ENCODE results near the gene SERPINA4.

SERPINA4 gene, protein sequence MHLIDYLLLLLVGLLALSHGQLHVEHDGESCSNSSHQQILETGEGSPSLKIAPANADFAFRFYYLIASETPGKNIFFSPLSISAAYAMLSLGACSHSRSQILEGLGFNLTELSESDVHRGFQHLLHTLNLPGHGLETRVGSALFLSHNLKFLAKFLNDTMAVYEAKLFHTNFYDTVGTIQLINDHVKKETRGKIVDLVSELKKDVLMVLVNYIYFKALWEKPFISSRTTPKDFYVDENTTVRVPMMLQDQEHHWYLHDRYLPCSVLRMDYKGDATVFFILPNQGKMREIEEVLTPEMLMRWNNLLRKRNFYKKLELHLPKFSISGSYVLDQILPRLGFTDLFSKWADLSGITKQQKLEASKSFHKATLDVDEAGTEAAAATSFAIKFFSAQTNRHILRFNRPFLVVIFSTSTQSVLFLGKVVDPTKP

DNA sequence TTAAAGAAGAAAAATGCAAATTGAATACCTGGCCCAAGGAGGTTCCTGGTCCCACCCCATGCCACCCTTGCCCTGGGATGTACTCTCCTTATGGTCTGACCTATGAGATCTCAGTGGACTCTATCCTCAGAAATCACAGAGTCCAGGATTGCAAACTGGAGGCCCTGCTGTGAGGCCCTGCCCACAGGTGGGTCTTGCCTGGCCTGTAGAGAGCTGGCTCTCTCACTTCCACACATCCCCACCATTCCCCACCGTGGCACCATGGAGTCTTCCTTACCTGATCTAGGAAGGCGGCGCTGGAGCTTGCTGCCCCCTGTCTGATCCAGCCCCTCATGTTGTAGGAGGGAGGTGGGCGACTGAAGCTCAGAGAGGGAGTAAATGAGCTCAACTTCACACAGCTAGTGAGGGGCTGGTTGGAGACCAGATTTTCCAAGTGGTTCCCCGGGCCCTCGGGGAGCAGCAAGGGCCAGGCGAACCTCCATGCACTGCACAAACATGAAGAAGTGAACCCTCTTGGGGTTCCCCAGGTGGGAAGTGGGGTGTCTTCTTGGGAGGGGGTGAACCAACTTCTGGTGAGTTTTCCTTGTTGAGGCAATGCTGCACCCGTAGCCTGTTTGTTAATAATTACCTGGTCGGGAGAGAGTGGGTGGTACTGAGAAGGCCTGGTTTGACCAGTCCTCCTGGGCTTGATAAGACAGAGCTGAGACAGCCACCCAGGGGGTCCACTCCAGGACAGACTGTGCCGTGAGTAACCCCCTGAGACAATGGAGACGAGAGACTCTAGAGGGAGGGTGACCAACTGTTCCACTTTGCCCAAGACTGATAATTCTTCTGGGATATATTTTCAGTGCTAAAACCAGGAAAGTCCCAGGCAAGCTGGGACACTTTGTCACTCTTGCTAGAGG is at the start of gene SERPINA4:
Gene SERPINA4, plus strand, starts transcription at position 692 of the 905 bp plus-strand sequence. CDS start 2,041 bp downstream, outside the sequence.
- no peak for DNase-seq

DNA sequence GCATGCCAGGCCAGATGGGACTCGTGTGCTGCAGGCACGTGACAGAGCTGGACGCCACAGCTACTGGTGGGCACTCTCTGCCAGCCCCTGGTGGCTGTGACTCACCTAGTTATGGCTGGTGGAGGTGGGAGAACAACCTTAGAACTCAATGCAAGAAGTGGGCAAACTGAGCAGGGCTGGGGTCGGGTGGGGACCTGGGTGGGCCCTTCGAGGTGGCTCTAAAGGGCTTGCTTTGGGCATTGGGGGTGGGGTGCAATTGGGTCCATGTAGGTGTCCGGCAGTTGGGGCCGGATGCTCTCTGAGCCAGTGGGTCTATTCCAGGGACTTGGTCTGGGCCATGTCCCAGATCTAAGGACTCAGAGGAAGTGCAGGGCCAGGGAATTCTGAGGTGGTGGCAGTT is 46.9 kb upstream of the SERPINA4 start:
- no peak for DNase-seq

DNA sequence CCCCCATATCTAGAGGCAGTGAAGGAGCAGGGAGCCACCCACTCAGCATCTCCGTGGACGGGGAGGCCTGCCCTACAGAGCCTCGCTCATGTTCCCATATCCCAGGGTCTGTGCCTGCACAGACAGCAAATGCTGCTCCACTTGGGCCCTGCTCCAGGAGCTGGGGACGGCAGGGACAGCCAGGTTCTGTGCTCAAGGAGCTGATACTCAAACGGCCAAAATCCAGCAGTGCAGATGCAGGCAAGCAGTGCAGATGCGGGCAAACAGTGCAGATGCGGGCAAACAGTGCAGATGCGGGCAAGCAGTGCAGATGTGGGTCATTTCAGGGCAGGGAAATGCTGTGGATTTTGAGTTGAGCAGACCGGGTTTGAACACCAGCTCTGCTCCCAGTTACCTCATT is 45.8 kb upstream of the SERPINA4 start:
- DNase-seq = no peak

DNA sequence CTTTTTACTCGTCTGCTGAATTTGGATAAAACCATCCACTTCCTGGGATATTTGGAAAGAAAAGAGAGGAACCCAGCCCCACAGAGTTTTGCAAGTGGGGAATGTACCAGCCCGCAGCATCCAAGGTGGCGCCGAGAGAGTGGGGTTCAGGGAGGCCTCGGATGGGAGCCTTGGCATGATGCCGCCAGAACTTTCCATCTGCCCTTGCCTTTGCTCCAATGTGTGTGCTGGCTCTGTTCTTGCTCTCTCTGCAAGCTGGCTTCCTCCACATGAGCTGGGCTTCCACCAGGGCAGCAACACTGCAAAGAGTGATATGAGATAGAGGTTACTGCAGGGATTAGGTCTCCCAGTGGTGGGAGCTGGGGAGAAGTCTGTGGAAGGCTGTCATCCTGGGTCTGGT is 45.4 kb upstream of the SERPINA4 start:
- DNase-seq = no peak

DNA sequence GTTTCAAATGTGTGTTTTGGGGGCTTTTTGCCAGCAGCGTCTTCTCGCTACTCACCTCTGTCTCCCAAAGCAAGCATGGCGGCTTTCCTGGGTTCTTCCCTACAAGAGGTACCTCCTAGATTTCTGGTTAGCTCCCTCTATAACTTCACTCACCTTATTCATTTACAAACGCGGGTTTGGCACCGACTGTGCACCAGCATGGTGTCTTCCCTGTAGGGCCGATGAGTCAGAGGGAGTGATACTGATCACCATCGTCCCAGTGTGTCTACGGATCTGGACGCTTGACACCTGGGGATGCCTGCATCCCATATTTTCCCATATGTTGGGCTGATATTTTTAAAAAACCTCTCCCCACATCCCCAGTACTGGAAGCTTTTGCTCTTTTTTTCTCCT is 44.0 kb upstream of the SERPINA4 start:
- no peak for DNase-seq

DNA sequence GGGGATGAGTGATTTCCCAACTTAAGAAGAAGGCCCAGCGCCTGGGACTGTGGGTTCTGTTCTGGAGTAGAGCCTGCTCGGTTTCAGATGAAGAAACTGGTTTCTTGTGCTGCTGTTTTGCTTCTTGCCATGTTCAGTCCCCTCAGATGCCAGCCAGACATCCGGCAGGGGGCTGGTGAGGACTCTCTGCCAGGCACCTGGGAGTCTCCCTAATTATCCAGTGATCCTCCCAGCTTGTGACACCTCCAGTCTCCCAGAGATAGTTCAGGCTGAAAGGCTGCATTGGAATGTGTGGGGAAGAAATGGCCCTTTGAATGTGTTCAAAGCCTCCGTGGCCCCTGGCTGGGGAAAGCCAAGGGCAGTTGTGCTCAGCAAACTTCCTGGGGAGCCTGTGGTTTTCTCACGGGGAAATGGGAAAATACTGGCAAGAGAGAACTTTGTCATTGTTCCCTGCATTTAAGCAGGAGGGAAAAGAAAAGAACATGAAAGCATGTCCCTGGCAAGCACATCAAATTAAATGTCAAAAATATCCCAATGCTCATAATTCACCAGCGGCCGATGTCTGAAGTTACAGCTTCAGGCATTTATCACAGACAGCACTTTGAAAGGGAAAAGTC is 43.5 kb upstream of the SERPINA4 start:
- no peak for DNase-seq

DNA sequence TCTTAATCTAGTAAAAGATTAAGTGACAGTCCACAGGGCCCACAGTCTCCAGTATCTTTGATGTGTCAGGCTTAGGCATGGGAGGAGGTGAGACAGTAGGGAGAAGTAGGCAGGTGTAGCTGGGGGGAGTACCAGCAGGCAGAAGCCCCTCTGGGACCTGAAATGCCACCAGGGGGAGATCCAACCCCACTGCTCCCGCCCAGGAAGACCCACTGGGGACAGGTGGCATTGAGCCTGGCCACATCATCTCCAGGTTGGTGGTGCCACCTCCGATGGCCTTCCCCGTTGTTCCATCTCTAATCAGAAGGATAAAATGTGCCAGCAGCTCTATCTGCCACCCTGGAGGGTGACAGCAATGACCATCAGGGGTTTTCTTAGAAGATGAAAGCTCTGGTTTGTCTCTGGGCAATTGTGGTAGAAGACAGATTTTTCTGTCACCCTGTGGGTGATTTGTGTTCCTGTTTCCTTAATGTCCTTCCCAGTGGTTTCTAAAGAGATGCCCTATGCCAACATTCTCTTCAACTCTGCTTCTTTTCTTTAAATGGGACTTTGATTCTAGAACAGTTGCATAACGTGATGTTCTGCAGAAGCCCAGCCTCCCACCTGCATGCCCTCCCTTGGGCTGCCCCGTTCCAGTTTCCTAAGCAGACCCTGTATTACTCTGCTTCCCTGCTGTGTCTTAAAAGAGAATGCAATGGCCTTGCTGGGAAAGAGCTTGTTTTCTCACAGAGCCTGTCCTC is 39.7 kb upstream of the SERPINA4 start:
- DNase-seq = no peak

DNA sequence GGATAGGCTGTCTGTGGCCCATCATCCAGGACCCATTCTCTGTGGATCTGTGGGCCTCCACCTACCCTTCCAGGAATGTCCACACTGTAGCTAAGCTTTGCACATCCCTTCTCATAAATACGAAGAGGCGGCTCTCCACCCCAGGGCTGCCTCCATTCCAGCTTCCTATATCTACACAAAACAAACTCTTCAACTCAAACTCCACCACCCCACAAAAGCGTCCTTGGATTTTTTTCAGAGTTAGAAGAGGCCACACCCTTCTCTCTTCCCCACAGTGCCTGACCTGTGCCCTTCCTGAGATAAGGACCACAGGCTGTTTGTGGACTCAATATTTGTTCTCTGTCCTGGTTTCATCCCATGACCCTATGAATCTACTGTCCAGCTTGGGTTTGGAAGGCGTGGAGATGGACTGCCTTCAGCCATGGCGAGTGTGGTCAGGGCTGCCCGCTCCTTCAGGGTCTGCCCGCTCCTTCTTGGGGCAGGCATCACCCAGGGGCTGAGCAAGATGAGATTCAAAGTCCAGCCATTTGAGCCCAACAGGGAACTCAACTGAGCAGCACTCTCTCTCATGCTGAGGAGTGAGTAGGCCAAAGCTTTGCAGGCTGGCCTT is 39.0 kb upstream of the SERPINA4 start:
- no peak for DNase-seq

DNA sequence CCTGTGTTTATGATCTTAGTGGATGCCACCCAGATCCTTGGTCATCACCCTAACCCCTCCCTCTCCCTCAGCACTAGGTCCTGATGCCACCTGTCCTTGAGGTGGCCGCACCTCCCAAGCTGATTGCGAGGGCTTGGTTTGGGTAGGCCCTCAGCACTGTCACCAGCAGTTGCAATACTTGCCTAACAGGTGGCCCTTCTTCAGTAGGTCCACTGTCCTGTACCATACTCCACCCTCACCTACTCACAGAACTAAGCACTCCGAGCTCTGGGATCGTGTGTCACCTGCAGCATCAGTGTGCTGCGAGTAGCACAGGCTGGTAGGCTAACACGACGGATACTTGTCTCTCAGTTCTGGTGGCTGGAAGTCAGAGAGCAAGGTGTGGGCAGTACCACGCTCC is 38.0 kb upstream of the SERPINA4 start:
- DNase-seq = no peak

DNA sequence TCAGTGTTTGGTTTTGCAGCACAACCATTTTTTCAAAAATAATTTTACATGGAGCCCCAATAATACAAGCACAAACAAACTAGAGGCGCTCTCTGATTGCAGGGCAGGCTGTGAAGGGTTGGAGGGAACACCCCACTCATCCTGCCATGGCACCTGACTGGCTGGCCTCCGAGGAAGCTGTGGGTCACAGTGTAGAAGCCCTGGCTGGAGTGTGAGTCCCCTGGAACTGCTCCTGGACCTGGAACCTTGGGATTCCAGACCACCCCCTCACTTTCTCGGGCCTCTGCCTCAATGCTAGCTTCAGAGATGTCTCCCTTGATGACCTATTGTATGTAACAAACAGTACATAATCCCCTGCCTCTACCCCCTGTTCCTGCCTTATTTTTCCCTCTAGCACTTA is 37.1 kb upstream of the SERPINA4 start:
- no peak for DNase-seq

DNA sequence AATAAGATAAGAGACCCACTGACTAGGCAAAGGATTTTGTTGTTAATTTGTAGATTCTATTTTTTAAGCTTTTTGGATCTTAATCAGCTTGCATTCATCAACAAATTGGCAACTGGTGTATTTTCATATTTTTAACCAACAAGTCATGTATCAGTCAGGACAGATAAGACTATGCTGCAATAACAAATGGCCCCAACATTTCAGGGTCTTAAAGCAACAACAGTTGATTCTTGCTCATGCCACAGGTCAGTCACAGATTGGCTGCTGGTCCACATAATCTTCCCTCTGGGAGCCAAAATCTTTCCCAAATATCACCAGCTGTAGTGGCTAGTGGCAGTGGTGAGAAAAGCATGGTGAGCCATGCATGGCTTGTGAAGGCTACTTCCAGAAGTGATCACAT is 30.1 kb upstream of the SERPINA4 start:
- DNase-seq = no peak

DNA sequence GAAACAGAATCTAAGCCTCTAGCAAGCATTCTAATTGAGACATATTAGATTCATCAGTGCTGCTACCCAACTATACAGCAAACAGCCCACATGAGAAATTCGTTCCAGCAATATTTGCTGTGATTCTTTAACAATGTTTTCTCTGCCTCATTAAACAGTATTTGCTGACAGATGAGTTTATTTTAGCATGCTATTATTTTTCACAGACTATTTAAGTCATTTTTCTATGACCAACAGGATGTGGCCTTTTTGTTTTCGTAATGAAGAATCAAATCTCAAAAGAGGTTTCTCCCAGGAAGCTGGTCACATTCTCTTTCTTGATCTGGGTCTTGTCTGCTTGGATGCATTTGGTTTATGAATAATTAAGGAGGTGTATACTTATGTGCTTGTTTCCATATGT is 28.8 kb upstream of the SERPINA4 start:
- DNase-seq = no peak

DNA sequence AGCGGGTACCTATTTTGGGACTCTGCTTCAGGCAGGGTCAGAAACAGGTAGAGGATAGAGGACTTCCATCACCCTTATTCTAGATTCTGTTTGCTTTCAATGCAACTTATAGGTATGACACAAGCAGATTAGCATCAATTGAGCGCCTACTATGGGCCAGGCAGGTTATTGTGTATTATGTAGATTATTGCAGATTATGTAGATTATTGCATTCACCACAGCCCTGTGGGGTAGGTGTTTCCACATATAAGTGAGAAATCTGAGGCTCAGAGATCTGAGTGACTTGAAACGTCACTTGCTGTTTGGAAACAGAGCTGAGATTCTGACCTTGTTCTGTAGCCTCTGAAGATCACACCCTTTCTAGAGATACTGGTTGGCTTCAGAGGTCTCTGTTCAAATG is 25.7 kb upstream of the SERPINA4 start:
- DNase-seq = no peak

DNA sequence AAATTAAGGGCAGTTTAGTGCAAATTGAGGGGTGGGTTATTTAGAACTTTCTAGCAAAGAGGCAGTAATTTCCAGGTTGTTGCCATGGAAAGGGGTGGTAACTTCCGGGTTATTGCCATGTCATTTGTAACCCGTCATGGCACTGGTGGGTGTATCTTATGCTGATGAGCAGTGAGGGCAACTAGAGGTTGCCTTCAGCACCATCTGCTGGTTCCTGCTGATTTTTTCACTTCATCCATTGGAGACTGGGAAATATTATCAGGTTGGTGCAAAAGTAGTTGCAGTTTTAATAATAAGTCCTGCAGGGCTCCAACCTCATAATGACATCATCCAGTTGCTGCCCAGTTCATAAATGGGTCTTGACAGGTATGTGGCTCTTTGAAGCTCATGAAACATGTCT is 24.4 kb upstream of the SERPINA4 start:
- no peak for DNase-seq

DNA sequence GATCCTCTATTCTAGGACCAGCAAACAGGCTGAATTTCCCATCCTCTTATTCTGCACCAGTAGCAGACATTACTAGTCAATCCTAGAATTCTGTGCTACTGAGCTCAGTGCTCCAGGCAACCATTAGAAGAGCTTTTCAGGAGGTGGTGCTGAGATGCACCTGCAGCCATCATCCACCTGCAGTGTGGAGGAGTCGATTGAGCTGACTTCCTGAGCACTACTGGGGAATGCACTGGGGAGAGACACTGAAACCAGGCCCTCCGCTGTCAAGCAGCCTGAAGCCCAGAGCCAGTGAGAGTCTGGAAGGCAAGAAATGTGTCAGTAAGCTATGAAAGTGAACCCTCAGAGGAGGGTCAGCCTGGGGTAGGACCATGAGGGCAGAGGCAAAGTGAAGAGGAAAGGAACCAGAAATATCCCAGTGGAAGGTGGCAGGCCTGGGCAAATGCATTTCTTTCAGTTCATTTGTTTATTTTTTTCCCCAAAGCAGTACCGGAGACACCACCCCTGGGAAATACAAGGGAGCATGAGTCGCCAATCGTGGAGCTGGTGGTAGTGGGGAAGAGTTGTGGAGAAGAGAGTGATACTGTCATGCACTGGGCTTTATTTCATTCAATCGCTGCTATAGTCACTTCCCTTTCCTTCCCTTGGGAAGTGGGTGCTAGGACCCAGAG is 23.0 kb upstream of the SERPINA4 start:
- no peak for DNase-seq

DNA sequence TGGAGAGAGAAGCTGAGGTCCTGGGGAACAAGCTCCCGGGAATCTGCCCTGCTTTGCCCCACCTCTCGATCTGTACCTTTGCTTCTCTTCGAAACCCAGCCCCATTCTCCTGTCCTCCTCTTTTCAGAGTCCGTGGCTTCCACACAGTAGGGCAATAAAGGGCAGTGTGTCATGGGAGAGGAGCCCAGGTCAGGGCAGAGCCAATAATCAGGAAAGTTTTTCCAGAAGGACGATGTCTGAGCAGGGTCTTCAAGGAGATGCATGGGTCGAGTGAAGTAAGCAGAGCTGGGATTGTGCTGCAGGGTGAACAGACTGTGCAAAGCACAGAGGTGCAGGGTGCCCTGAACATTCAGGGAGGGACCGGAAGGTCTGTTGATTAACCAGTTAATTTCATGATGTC is 22.1 kb upstream of the SERPINA4 start:
- no peak for DNase-seq

DNA sequence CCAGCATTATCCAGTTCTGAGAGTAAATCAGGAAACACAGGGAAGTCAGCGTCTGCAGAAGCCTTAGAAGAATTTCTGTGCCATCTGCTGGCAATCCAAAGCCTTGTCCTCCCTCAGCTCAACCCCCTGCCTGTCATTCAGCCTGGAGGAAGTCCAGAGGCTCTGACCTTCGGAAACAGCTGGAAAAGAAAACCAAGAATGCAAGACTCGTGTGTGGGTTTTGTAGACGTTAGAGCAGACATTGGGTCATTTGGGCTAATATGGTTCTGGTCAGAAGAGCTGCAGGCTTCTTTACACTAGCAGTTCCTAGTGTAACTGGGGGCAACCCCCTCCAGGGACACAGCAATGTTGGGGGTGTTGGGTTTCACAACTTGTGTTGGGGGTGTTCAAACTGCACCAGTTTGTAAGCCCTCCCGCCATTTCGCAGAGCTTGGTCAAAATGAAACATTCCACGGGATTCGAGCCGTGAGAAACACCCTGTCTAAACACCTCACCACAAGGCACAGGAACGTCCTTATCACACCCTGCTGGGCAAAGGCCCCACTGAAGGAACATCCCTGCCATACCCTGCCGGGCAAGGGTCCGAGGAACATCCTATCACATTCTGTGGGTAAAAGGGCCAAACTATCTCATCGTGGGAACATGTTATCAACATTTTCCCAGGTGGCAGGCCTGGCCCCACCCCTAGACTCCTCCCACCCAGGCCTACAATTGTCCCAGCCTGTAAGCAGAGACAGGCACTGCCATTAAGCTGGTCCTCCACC is 21.0 kb upstream of the SERPINA4 start:
- DNase-seq = no peak

DNA sequence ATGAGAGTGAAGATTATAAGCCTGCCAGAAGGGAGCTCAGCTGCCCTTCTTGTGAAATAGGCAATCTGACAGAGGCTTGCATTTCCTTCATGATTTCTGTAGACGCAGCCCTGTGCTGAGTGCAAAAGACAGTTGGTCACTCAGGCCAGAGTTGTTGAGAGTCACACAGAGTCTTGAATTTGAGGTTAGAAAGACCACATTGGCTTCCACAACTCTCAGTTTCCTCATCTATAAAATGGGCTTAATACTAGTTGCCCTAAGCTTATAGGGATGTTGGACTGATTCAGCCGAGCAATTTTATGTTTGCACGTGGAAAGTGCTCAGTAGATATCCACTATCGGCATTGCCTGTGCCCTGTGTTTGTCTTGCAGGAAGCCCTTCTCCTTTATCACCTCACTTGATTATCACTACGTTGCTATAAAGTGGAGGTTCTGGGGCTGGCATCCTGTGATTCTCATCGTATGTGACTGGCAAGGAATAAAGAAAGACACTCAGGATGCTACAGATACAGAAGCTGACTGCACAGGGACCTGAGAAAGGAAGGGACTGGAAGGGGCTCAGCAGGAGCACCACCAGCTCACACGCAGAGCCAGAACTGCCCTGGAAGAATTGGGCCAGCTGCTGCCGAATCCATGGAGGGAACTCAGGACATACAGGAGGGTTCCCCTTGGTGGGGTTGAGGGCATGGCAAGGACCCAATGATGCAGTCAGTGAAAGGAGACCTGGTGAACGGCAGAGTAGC is 19.8 kb upstream of the SERPINA4 start:
- DNase-seq = no peak

DNA sequence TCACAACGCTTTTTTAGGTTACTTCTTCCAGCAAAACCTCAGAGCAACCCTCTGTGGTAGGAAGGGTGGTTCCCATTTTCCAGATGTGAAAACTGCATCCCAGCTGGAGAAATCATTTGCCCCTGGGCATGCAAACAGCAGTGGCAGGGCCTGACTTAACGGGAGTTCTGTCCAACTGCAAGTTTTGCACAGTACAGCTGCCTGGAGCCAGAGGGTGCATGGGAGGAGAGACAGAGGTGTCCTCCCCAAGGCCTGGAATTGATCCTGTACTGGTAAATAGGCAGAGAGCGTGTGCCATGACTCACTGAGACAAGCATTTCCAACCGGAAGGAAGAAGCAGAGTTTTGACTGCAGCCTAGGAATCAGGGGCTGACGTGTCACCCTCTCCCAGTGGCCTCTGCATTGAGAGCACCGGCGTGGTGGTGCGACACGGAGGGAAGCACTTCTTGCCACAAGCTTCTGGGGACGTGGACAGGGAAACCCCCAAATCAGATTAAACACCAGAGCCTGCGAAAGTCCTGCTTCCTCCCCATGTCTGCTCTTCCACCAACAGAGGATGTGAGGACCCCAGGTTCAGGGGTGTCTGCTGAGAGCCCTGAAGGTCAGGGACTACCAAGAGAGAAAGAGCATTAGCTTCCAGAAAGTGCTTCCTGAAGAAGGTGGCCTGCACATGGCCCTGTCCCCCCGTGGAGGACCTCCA is 19.0 kb upstream of the SERPINA4 start:
- no peak for DNase-seq
